Embryonic facial prominence (tissue), 1 donor: Measurements from ENCODE around the gene PPP2R2D.

Source experiments
- DNase-seq: peaks from one replicate; pipeline ENCODE4 v3.0.0-alpha.2; 2016; ENCODE audit errors: extremely low spot score

Gene PPP2R2D

GRCh38 chr10:131888186-131888604 lies 12.6 kb upstream of the PPP2R2D start:
- DNase-seq, result no peak

- DNase-seq, result no peak
Observed at GRCh38 chr10:131889755-131890154, 11.1 kb upstream of the PPP2R2D start.

- no peak for DNase-seq
Observed at GRCh38 chr10:131890276-131891195, 10.3 kb upstream of the PPP2R2D start.

- no peak for DNase-seq
Observed at GRCh38 chr10:131891196-131891928, 9.4 kb upstream of the PPP2R2D start.

GRCh38 chr10:131891929-131892805 lies 8.6 kb upstream of the PPP2R2D start:
- no peak for DNase-seq

- no peak for DNase-seq
Observed at GRCh38 chr10:131892806-131893675, 7.8 kb upstream of the PPP2R2D start.

- no peak for DNase-seq
Observed at GRCh38 chr10:131895116-131895515, 5.7 kb upstream of the PPP2R2D start.

- DNase-seq, result no peak
Observed at GRCh38 chr10:131896403-131896802, 4.4 kb upstream of the PPP2R2D start.

GRCh38 chr10:131897297-131897899 lies 3.4 kb upstream of the PPP2R2D start:
- no peak for DNase-seq

GRCh38 chr10:131898061-131898460 lies 2.7 kb upstream of the PPP2R2D start:
- no peak for DNase-seq

GRCh38 chr10:131898713-131899112 lies 2.1 kb upstream of the PPP2R2D start:
- no peak for DNase-seq

GRCh38 chr10:131899116-131899690 lies 1.6 kb upstream of the PPP2R2D start:
- DNase-seq, result no peak

GRCh38 chr10:131899695-131900349 lies 986 bp upstream of the PPP2R2D start:
- no peak for DNase-seq

- DNase-seq, result no peak
Observed at GRCh38 chr10:131901181-131901829, 497 bp downstream of the PPP2R2D start.

- no peak for DNase-seq
Observed at GRCh38 chr10:131902211-131902610, 1.4 kb downstream of the PPP2R2D start.

GRCh38 chr10:131902691-131903090 lies 1.9 kb downstream of the PPP2R2D start:
- no peak for DNase-seq

- DNase-seq, result no peak
Observed at GRCh38 chr10:131905267-131905571, 4.4 kb downstream of the PPP2R2D start.

GRCh38 chr10:131905603-131906268 lies 4.9 kb downstream of the PPP2R2D start:
- no peak for DNase-seq

GRCh38 chr10:131906269-131906639 lies 5.4 kb downstream of the PPP2R2D start:
- no peak for DNase-seq
